Mucosa of descending colon (tissue), 3 donors: ENCODE measurements around the gene SH3RF3. TPM values are rescaled to one million over a fixed set of nuclear protein-coding genes. Genes with fewer than 3 reads are reported as not detected.

ENCODE experiments used
- ATAC-seq: fragments of 200-7000 bp; cut with Tn5 transposase; one replicate; pipeline ENCODE4 v1.9.1; 2020; ENCODE audit warnings: mild to moderate bottlenecking, moderate library complexity
- DNase-seq, 3 donors: peaks; one replicate each; pipeline ENCODE4 v3.0.0-alpha.2; 2020
- H3K36me3 ChIP-seq: fragments of 200-600 bp; one replicate; pipeline ENCODE4 v1.8.0; 2021; ENCODE audit warnings: low read depth, mild to moderate bottlenecking
- H3K4me1 ChIP-seq: fragments of 200-600 bp; one replicate; pipeline ENCODE4 v1.8.0; 2021; ENCODE audit warnings: low read depth, mild to moderate bottlenecking
- H3K4me3 ChIP-seq: fragments of 200-600 bp; one replicate; pipeline ENCODE4 v1.8.0; 2021; ENCODE audit warnings: mild to moderate bottlenecking
- H3K9me3 ChIP-seq: fragments of 200-600 bp; one replicate; pipeline ENCODE4 v1.8.0; 2021; ENCODE audit warnings: mild to moderate bottlenecking
- intact Hi-C, 2 donors: fragments of 100-400 bp; cut with DNase I in 1 of 2; cut with micrococcal nuclease in 1 of 2; formaldehyde crosslinking; loops; one replicate each; pipeline versions ENCODE4 v1.11.0 to v1.11.1; 2022; cut with DNase I, micrococcal nuclease
- total RNA-seq, 3 donors: library from RNA; stranded (reverse); fragmentation: NEBNext Ultra II Directional in 2 of 3; extraction: Animal tissue kit (Norgen Biotek cat#: 25700) in 2 of 3; gene quantifications; one replicate each; pipeline versions ENCODE4 v1.2.1 to v1.2.4, GENCODE V29; 2021 to 2023
- TF ChIP-seq, protein P1 (sequence below): fragments of 200-600 bp; IDR thresholded peaks from one replicate; pipeline ENCODE4 v1.8.0; 2022; ENCODE audit warnings: antibody characterized with exemption, mild to moderate bottlenecking
- donor health status: DM: no; HTN: no; CAD: no; lungs with moderate emphysema.
- donor health status: DM: no; HTN: no; CAD: no.
- donor health status: DM: no; HTN: yes; CAD: no.

SH3RF3 gene
- total RNA-seq, 3 donors from 2014 or later, result 1.9 to 3.7 (median 3.0) TPM

DNA sequence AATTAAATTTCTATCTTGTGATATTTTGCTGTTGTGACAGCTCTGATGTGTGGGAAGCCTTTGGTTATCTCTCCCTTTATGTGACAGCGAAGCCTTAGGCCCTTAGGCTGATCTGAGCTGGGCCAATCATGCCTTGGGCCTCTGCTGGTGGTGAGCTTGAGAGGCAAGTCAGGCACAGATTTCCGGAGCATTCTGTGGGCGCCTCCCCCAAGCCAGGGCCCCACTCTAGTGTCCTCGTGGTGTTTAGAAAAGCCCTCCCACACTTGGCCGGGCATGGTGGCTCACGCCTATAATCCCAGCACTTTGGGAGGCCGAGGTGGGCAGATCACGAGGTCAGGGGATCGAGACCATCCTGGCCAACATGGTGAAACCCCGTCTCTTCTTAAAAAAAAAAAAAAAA lies 239.8 kb downstream of the SH3RF3 start:
- no peaks in the 10 kb centered on the region for H3K4me1 ChIP-seq
- H3K4me3 ChIP-seq, result no peak overlapping the region
- no peaks in the 10 kb centered on the region for H3K36me3 ChIP-seq
- intact Hi-C loops, result no loop called here
- ATAC-seq (no peak), DNase-seq (no peak)
- TF ChIP-seq, protein P1, sequence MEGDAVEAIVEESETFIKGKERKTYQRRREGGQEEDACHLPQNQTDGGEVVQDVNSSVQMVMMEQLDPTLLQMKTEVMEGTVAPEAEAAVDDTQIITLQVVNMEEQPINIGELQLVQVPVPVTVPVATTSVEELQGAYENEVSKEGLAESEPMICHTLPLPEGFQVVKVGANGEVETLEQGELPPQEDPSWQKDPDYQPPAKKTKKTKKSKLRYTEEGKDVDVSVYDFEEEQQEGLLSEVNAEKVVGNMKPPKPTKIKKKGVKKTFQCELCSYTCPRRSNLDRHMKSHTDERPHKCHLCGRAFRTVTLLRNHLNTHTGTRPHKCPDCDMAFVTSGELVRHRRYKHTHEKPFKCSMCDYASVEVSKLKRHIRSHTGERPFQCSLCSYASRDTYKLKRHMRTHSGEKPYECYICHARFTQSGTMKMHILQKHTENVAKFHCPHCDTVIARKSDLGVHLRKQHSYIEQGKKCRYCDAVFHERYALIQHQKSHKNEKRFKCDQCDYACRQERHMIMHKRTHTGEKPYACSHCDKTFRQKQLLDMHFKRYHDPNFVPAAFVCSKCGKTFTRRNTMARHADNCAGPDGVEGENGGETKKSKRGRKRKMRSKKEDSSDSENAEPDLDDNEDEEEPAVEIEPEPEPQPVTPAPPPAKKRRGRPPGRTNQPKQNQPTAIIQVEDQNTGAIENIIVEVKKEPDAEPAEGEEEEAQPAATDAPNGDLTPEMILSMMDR, result no peak
- no peaks in the 10 kb centered on the region for H3K9me3 ChIP-seq

DNA sequence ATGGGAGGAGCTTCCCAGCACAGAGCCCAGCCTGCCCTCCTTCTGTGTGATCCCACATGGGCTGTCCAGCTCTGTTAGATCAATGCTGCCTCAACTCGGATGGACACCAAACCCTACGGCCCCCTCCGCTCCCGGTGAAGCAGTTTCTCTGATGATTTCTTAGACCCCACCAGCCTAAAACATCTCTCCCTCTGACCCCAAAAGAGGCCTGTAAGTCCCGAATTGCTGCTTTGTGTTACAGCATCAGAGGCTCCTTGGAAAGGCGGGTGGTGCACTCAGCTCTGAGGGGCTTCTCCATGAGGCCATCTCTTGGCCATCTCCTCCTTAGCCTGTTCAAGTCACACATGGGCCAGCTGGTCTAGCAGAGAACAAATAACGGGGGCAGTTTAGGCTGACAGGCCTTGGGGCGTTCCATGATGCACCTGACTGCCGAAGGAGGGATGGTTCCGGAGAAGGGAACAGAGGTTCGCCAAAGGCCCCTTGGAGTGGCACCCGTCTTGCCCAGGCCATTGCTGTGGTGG lies 240.7 kb downstream of the SH3RF3 start:
- ATAC-seq (no peak), DNase-seq (no peak)
- Histone ChIP-seq H3K36me3 (no peaks in the 10 kb centered on the region), H3K9me3 (no peaks in the 10 kb centered on the region), H3K4me1 (no peaks in the 10 kb centered on the region), H3K4me3 (no peak overlapping the region)
- intact Hi-C loops, result no loop called here
- TF ChIP-seq, protein P1, result no peak

DNA sequence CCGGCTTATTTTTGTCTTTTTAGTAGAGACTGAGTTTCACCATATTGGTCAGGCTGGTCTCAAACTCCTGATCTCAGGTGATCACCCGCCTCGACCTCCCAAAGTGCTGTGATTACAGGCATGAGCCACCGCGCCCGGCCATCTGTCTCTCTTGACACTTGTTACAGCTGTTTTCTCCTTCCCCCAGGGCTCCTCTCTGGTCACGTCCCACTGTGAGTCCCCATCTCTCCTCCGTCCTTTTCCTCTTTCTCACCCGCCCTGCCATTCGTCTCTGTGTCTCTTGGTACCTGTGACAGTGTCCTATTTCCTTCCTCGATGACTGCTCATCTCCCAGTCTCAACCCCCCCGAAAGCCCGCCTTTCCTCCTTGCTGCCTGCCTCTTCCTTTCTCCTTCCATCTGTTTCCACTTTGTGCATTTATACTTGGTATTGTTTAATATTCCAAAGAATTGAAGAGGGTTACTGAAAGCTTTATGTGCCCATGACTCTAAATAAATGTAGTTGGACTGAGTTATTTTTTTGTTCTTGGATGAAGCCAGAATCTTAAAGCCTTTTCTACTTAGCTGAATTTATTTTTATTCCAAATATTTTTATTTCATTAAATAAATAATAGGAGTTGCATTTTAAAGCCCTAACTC lies 241.5 kb downstream of the SH3RF3 start:
- no peak overlapping the region for H3K4me3 ChIP-seq
- no peaks in the 10 kb centered on the region for H3K36me3 ChIP-seq
- intact Hi-C loops, result no loop called here
- DNase-seq (no peak), ATAC-seq (no peak)
- no peaks in the 10 kb centered on the region for H3K4me1 ChIP-seq
- no peaks in the 10 kb centered on the region for H3K9me3 ChIP-seq
- TF ChIP-seq, protein P1, result no peak

DNA sequence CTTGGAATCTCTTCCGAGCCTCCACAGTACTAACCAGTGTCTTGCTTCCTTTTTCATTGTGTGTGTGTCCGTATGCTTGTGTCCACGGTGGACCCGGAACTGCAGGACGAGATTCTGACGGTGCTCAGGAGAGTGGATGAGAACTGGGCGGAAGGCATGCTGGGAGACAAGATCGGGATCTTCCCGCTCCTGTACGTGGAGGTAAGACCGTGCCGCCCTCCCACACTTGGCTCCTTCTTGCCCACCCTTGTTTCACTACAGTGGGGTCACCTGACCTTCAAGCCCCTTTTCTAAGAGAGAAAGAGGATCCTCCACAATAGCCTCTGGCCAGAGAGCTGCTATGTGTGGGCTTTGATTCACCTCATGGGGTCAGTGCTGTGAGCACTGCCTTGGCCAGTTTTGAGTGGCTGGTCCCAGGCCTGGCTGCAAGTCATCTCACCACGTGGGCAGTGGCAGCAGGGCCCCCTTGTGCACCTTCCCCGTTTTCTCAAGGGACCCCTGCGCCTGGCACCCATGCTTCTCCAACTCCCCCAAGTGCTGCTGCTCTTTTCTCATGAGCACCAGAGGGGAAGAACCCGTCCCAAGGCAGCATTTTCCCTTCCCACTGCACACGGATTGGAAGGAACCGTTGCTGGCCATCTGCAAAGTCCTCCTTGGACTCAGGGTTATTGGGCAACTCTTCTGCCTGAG lies 242.6 kb downstream of the SH3RF3 start:
- TF ChIP-seq, protein P1, result no peak
- DNase-seq, result no peak

DNA sequence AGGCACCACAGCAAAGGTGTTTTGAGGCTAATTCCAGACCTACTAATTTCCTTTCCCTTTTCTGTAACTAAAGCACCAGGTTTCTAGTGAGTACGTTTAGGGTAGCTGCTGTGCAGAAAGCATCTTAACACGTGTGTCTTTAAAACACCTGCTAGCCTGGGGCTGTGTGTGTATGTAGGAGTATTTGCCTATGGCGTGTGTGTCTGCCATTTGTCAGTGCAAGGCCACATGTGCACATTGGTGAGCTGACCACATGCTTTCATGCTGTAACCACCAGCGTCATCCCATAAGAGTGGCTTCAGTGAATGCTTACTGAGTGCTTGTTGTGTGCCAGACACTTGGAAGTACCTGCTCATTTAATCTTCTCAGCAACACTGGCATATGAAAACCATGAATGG lies 243.2 kb downstream of the SH3RF3 start:
- DNase-seq (no peak), ATAC-seq (peak; percentile 35)
- H3K4me3 ChIP-seq, result no peak overlapping the region
- H3K4me1 ChIP-seq, result peaks cover 4% of the 10 kb centered on the region
- intact Hi-C loops, result no loop called here
- H3K36me3 ChIP-seq, result no peaks in the 10 kb centered on the region
- TF ChIP-seq, protein P1, result no peak
- no peaks in the 10 kb centered on the region for H3K9me3 ChIP-seq

More for the DNA sequence above, 242.6 kb downstream of the SH3RF3 start:
- Histone ChIP-seq H3K4me3 (no peak overlapping the region), H3K9me3 (no peaks in the 10 kb centered on the region), H3K36me3 (no peaks in the 10 kb centered on the region), H3K4me1 (peaks cover 4% of the 10 kb centered on the region)
- no peak for ATAC-seq
- intact Hi-C loops, result no loop called here
